DMS153 (cell line): Measurements from ENCODE around the gene OR9A4.

Source experiments
- DNase-seq: peaks from one replicate; lab custom pipeline; 2025; lab: John Stamatoyannopoulos, UW

OR9A4 gene

DNA sequence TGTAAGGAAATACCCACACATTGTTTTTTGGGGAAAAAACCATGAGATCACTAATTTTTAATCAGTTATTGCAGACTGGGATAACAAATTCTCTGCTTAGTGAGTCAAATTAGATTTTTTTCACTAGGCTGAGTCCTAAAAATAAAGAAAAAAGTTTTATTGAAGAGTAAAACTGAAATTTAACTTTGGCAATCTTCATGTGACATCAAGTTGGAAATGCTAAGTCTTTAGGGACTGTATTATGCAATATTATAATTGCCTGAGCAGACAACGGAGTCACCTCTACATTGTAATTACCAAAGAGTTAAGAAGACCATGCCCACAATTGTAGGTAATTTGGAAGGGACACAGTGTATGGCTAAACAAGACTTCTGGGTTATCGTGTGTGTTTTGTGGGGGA is 32.8 kb downstream of the OR9A4 start:
- no peak for DNase-seq

DNA sequence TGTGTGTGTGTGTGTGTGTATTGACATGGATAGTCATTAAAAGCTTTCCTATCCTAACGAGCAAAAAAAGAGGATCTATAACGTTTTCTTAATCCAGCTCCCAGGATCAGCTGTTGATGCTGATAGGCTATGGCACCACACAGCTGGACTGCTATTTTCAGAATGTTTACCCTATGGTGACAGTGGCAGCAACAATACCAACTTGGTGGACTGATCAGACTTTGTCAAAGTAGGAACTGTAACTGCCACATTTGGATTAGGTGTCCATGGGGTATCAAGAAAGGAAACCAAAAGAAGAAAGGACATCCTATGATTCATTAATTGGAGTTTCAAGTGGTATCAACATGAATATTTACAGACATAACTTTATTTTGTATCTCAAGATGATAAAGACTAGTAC is 33.3 kb downstream of the OR9A4 start:
- no peak for DNase-seq

DNA sequence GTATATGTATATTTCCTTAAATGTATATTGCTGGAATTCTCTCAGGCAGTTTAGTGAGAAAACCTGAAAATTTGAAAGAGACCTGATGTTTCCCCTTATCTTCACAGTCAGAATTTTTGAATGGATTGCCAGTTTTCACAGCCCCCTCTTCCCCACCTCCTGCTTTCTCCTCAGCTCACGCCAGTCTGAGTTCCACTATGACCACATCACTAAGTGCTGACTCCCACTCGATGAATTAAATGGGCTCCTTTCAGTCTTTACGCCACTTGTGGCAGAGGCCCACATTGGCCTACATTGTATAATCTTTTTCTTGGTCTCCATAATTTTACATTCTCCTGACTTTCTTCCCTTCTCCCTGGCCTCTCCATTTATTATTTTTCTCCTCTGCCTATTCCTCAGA is 33.7 kb downstream of the OR9A4 start:
- DNase-seq, result no peak

DNA sequence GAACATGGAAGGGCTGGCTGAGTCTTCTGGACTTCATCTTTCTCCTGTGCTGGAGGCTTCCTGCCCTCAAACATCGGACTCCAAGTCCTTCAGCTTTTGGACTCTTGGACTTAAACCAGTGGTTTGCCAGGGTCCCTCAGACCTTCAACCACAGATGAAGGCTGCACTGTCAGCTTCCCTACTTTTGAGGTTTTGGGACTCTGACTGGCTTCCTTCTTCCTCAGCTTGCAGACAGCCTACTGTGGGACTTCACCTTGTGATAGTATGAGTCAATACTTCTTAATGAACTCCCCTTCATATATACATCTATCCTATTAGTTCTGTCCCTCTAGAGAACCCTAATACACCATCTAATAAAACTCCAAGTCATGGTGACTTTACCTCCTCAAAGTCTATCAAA is 34.6 kb downstream of the OR9A4 start:
- no peak for DNase-seq

DNA sequence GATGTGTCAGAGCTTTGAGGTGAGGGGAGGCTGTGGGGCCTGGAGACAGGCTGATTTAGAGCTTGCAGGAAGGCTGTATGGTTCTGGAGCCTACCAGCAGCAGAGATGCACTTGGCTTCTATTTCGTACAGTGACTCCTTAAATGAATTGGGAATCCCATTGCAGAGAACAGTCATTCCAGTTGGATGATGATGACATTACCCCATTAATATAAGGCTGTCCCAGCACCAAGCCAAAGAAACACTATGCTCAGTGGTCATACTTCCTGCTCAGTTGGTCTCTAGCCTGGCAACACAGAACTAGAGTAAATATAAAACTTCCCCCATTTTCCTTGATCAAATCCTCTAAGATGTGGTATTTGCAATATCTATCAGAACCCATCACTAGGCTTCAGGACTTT is 36.3 kb downstream of the OR9A4 start:
- DNase-seq, result no peak

DNA sequence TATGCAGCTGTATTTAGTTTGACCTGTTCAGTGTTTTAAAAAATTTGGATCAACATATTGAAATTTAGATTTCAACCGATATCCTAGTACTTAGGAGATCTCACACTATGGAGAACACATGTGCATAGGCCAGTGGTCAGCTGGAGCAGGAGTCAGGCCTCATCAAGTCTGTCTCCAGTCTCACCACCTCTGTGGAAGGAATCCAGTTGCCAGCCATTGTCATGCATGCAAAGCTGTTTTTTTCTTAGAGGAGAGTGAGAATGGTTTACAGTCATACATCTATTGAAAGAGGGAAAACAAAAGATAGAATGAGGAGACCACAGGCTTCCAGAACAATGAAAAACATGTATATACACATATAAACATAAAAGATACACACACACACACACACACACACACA is 38.1 kb downstream of the OR9A4 start:
- DNase-seq, result no peak

DNA sequence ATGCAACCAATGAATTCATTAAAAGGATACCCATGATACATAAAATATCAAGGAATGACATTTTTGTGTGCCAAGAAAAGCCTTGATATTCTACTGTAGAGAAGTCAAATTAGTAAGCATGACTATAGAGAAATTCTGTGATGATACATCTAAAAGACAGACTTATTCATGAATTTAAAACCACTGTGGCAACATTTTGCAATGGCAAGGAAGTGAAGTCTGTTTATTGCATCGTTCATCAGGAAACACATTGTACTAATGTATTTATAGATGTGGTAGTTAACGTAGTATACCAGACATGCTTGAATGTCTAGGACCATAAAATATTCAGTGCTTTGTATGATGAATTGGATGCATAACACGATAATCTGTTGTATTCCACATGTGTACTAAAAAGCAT is 39.9 kb downstream of the OR9A4 start:
- DNase-seq, result no peak

DNA sequence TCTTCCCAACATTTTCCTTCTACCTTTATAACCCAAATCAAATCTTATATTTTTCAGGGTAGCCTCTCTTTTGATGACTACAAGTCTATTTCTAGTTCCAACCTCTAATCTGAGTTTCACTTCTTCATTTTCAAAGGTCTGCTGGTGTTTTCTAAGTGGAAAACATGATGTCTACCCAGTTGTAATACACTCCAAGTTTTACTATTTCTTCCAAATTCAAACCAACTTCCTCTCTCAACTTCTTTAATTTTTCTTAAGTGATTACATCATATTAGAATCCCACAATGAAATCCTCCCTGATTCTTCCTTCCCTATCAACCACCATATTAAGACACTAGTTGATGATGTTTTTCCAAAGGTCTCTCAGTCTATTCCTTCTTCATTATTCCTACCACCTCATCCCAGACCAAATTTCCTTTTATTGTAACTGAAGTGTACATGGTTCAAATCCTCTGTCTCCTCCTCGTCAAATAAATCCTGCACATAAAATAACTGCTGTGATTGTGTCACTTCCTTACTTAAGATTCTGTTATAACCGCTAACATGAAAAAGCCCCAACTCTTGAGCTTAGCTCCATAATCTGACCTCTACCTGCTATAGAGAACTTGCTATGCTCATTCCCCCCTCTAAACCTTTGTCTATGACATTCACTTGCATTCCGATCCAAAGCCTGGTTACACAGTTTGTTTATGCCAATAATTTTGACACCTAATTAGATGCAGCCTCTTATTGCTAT is 44.7 kb downstream of the OR9A4 start:
- DNase-seq, result no peak
